C4-2B (cell line): ENCODE measurements around the gene PPCDC.

ENCODE experiments used
- CTCF ChIP-seq: fragments of 450-650 bp; conservative IDR thresholded peaks from 2 replicates; pipeline ENCODE4 v1.5.1; 2017; ENCODE audit warnings: mild to moderate bottlenecking
- ZFX ChIP-seq: fragments of 450-650 bp; IDR thresholded peaks from 2 replicates; pipeline ENCODE4 v1.6.1; 2017

- TF ChIP-seq CTCF (no peak), ZFX (no peak)
Measured at GRCh38 chr15:75031848-75032247, 8.5 kb downstream of the PPCDC start.
